LNCaP clone FGC (cell line): ENCODE results near the gene ALG2.

Source experiments
- DNase-seq: peaks from one replicate; pipeline ENCODE4 v3.0.0-alpha.2; 2011; ENCODE audit warnings: low read depth
- H3K4me3 ChIP-seq: 2 replicates; pipeline ENCODE4 v1.5.1; 2011; ENCODE audit warnings: mild to moderate bottlenecking, low read depth, low read length, control low read depth
- TF ChIP-seq, protein P1 (sequence below): IDR thresholded peaks from 2 replicates; pipeline ENCODE4 v1.5.1; 2012; ENCODE audit warnings: mild to moderate bottlenecking; ENCODE audit not compliant: control insufficient read depth, insufficient read depth; ENCODE audit errors: extremely low read depth

The ALG2 gene, protein sequence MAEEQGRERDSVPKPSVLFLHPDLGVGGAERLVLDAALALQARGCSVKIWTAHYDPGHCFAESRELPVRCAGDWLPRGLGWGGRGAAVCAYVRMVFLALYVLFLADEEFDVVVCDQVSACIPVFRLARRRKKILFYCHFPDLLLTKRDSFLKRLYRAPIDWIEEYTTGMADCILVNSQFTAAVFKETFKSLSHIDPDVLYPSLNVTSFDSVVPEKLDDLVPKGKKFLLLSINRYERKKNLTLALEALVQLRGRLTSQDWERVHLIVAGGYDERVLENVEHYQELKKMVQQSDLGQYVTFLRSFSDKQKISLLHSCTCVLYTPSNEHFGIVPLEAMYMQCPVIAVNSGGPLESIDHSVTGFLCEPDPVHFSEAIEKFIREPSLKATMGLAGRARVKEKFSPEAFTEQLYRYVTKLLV

GRCh38 chr9:99221621-99222415 lies at the start of gene ALG2, which contains the start of gene SEC61B:
ALG2 (minus strand) TSS chr9:99221942; CDS start chr9:99221894, 48 bp downstream.
SEC61B (plus strand) TSS chr9:99222282; CDS start chr9:99222364, 82 bp downstream.
- DNase-seq, result peak; percentile 83

DNA sequence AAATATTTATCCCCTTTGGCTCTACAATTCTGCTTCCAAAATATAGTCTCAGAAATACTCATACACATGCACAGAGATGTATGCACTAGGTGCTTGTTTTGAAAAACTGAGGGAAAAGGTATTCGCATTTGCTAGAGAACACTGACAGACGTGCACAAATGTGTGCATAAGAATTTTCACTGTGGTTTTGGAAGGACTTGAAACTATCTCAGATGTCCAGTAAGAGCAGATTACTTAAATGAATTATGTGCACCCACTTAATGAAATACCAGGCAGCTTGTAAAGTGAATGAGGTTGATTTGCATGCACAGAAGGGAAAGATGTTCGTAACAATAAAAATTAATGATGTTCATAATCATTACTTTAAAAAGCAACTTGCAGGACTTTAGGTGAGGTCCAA lies 48.7 kb upstream of the ALG2 start:
- H3K4me3 ChIP-seq, result no peak overlapping the region
- TF ChIP-seq, protein P1, sequence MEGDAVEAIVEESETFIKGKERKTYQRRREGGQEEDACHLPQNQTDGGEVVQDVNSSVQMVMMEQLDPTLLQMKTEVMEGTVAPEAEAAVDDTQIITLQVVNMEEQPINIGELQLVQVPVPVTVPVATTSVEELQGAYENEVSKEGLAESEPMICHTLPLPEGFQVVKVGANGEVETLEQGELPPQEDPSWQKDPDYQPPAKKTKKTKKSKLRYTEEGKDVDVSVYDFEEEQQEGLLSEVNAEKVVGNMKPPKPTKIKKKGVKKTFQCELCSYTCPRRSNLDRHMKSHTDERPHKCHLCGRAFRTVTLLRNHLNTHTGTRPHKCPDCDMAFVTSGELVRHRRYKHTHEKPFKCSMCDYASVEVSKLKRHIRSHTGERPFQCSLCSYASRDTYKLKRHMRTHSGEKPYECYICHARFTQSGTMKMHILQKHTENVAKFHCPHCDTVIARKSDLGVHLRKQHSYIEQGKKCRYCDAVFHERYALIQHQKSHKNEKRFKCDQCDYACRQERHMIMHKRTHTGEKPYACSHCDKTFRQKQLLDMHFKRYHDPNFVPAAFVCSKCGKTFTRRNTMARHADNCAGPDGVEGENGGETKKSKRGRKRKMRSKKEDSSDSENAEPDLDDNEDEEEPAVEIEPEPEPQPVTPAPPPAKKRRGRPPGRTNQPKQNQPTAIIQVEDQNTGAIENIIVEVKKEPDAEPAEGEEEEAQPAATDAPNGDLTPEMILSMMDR, result no peak
- DNase-seq, result no peak

More at GRCh38 chr9:99221621-99222415, at the start of gene ALG2, which contains the start of gene SEC61B:
- peak within 1 kb of the TSS; percentile 77 for H3K4me3 ChIP-seq
- TF ChIP-seq, protein P1, result no peak

DNA sequence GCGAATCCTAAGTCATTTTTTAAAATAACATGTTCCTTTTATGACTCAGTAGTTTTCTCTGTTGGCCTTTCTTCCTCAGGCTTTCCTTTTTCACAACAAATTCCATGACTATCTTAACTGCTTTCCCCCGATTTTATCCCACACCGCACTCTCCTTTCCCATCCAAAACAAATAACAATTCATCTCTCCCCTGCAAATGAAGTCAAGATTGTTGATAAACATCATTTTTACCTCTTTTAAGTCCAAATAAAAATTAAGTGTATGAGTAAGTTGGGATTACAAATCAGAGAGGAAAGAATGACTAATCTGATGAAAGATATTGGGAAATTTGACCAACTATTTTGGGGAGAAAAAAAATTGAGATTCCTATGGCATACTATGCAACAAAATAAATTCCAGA lies 47.7 kb upstream of the ALG2 start:
- no peak for DNase-seq
- TF ChIP-seq, protein P1, result no peak
- H3K4me3 ChIP-seq, result no peak overlapping the region

DNA sequence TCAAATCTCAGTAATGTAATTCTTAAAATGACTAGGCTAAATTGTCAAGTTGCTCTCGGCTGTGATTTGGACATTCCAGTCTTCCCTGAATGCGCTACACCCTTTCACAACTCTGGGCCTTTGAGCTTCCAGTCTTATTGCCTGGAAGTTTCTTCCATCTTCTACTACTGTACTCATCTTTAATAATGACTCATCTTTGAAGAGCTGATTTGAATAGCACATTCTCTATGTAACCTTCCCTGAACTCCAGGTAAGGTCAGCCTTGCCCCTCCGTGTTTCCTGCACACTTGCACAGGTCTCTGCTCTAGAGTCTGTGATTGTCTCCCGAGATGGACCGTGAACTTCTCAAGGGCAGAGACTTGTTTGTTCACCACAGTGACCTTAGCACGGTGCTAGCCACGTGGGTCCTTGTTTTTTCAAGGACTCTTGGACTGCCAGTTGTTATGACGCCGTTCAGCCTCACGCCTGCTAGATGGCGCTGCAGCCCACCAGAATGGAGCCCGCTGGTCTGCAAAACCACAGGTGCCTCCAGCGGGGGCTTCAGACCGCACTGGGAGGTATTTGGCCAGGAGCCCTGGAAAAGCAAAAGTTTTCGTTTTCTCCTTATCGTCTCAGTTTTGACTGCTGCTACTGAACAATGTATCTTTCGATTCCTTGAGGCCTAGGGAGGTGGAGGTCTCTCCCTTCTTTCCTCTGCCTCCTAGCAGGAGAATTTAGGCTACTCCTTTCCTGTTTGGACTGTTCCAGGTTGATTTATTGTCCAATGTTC lies 44.7 kb upstream of the ALG2 start:
- peak; percentile 4 for DNase-seq
- H3K4me3 ChIP-seq, result no peak overlapping the region
- TF ChIP-seq, protein P1, result peak; percentile 64

GRCh38 chr9:99265691-99266090 lies 43.9 kb upstream of the ALG2 start:
- no peak for DNase-seq
- TF ChIP-seq, protein P1, result no peak
- H3K4me3 ChIP-seq, result no peak overlapping the region

GRCh38 chr9:99264070-99264680 lies 42.4 kb upstream of the ALG2 start:
- H3K4me3 ChIP-seq, result no peak overlapping the region
- TF ChIP-seq, protein P1, result no peak
- no peak for DNase-seq
